Body of pancreas (tissue), 4 donors: ENCODE results near the gene PDLIM4. TPM values are rescaled to one million over a fixed set of nuclear protein-coding genes. Genes with fewer than 3 reads are reported as not detected.

Source experiments
- ATAC-seq: fragments of 150-250 bp; one replicate; pipeline ENCODE4 v1.9.1; 2016
- DNase-seq, 4 donors: peaks; one replicate each; pipeline ENCODE4 v3.0.0-alpha.2; 2019
- H3K27ac ChIP-seq, 4 donors: fragments of 200-600 bp; sonication (generic); 1 replicate in 3 of 4; 2 replicates in 1 of 4; pipeline versions ENCODE4 v1.5.1 to v1.6.1; 2016 to 2019; ENCODE audit warnings: mild to moderate bottlenecking in 1 of 4, mixed read lengths in 1 of 4, moderate library complexity in 1 of 4
- H3K27me3 ChIP-seq, 2 donors: fragments of 200-600 bp; sonication (generic); one replicate each; pipeline ENCODE4 v1.6.0; 2016; ENCODE audit warnings: mild to moderate bottlenecking in 1 of 2
- H3K36me3 ChIP-seq, 2 donors: fragments of 200-600 bp; sonication (generic); replicated peaks in 1 of 2; 2 replicates each; pipeline ENCODE4 v1.5.1; 2016; ENCODE audit warnings: low read depth in 2 of 2; ENCODE audit not compliant: insufficient read depth in 1 of 2
- H3K4me1 ChIP-seq: fragments of 200-600 bp; sonication (generic); one replicate; pipeline ENCODE4 v1.6.0; 2016
- H3K4me3 ChIP-seq, 2 donors: fragments of 200-600 bp; sonication (generic); 1 replicate in 1 of 2; 2 replicates in 1 of 2; pipeline ENCODE4 v1.5.1; 2016 to 2019
- H3K9me3 ChIP-seq, 3 donors: fragments of 200-600 bp; sonication (generic); 1 replicate in 2 of 3; 2 replicates in 1 of 3; pipeline ENCODE4 v1.5.1; 2016
- POLR2A ChIP-seq, 3 donors: fragments of 450-650 bp; IDR thresholded peaks; one replicate each; pipeline ENCODE4 v1.6.1; 2016; ENCODE audit warnings: antibody characterized with exemption in 3 of 3, mild to moderate bottlenecking in 2 of 3
- WGBS, 2 donors: methylation state at CpG; one replicate each; pipeline ENCODE4 v1.1.5; 2017; 5-methylcytosine and 5-hydroxymethylcytosine counted together
- intact Hi-C: fragments of 100-400 bp; cut with DNase I; formaldehyde crosslinking; loops from one replicate; pipeline ENCODE4 v1.15.1; 2023
- total RNA-seq, 2 donors: library from RNA; depleted of rRNA; stranded (reverse); fragments of >200 nt; gene quantifications; one replicate each; pipeline ENCODE4 v1.1.0, GENCODE V29; 2016
- TF ChIP-seq, protein P1 (sequence below), 7 experiments: fragments of 450-650 bp in 4 of 7; fragments of 200-600 bp in 3 of 7; sonication (generic) in 3 of 7; IDR thresholded peaks; one replicate each; pipeline ENCODE4 v1.5.1; 2016 to 2019; ENCODE audit warnings: antibody characterized with exemption in 7 of 7

The PDLIM4 gene
- total RNA-seq, 2 donors from 2014 or later = 4.2 to 4.3 TPM

DNA sequence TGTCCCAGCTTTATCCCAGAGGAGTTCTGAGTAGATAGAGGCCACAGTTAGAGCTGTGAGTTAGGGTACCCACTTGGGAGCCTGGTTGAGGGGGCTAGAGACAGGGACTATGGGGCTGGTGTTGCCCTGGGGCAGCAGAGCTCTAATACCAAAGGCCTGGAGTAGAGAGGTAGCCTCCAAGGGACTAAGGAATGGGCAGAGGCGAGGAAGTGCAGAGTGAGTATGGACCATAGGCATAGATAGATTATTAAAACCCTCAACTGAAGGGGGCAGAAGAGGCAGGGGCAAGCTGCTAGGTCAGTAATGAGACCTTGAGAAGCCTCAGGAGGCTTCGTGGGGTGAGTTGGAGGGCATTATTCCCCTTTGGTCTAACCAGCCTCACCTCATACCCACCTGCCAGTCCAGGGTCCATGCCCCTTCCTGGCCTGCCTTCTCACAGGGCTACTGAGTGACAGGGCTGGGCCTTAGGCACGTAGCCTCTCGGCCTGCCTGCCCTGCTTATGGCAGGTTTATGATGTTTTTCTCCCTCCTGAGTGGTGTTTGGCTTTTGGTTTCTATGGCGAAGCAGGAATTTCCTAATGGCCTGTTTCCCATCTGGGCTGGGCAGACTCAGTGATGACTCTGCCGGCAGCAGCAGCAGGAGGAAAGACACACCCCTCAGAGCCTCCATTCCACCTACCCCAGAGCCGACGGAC, 8.0 kb downstream of the PDLIM4 start:
- peak in 3 of 4 donors; percentile 50 to 75 (median 66) for DNase-seq
- Histone ChIP-seq H3K4me3 (no peak overlapping the region), H3K36me3 (no peaks in the 10 kb centered on the region), H3K4me1 (peaks cover 26% of the 10 kb centered on the region), H3K27ac (peak overlapping the region; percentile 56 to 75 (median 68)), H3K9me3 (no peaks in the 10 kb centered on the region), H3K27me3 (no peaks in the 10 kb centered on the region)
- intact Hi-C loops = no loop called here
- 49 to 51% methylated on average over 5 to 8 of the region's 8 CpGs for WGBS, 2 donors
- TF ChIP-seq POLR2A (IDR thresholded peaks at IDR 0.05) = peak in 1 of 3 donors; percentile 16
- TF ChIP-seq, protein P1, sequence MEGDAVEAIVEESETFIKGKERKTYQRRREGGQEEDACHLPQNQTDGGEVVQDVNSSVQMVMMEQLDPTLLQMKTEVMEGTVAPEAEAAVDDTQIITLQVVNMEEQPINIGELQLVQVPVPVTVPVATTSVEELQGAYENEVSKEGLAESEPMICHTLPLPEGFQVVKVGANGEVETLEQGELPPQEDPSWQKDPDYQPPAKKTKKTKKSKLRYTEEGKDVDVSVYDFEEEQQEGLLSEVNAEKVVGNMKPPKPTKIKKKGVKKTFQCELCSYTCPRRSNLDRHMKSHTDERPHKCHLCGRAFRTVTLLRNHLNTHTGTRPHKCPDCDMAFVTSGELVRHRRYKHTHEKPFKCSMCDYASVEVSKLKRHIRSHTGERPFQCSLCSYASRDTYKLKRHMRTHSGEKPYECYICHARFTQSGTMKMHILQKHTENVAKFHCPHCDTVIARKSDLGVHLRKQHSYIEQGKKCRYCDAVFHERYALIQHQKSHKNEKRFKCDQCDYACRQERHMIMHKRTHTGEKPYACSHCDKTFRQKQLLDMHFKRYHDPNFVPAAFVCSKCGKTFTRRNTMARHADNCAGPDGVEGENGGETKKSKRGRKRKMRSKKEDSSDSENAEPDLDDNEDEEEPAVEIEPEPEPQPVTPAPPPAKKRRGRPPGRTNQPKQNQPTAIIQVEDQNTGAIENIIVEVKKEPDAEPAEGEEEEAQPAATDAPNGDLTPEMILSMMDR (IDR thresholded peaks at IDR 0.05) = no peak
- peak; percentile 84 for ATAC-seq

DNA sequence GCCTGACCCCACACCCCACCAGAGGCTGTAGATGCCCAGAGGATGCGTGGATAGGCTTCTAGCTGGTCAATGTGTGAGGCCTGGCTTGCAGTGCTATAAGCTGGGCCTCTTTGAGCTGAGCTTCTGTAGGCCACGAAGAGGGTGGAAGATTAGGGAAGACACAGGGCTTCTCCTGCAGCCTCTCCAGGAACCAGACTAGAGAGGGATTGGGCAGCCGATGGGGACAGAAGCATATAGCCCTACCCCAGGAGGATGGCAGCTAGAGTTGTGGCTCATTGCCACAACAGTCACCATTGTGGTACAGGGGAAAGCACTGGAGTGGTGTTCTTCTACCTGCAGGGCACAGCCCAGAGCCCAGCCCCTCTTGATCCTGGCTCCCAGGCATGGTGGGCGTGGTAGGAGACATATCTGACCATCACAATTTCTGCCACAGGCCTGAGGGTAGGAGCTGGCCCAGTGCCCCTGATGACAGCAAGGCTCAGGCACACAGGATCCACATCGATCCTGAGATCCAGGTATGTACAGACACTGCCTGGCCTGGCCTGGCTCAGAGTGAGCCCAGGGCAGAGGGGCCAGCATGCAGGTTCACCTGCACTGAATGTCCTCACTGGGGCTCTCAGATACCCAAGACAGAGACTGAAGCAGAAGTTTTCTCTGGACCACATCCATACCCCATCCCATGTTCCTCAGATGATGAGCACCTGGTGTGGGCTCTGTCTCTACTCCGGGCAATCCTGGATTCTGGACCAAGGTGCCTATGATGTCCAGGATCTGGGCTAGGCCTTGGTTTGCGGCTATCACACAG, 8.7 kb downstream of the PDLIM4 start:
- no peak for TF ChIP-seq POLR2A (IDR thresholded peaks at IDR 0.05)
- TF ChIP-seq, protein P1 (IDR thresholded peaks at IDR 0.05) = no peak
- no peaks in the 10 kb centered on the region for H3K9me3 ChIP-seq
- 80 to 82% methylated on average over 3 to 7 of the region's 7 CpGs for WGBS, 2 donors
- peaks cover 19% of the 10 kb centered on the region for H3K4me1 ChIP-seq
- no peaks in the 10 kb centered on the region for H3K36me3 ChIP-seq
- H3K27me3 ChIP-seq = no peaks in the 10 kb centered on the region
- DNase-seq = no peak
- H3K4me3 ChIP-seq = no peak overlapping the region
- peak overlapping the region; percentile 56 to 75 (median 68) for H3K27ac ChIP-seq
- intact Hi-C loops = no loop called here
- ATAC-seq = peak; percentile 5

DNA sequence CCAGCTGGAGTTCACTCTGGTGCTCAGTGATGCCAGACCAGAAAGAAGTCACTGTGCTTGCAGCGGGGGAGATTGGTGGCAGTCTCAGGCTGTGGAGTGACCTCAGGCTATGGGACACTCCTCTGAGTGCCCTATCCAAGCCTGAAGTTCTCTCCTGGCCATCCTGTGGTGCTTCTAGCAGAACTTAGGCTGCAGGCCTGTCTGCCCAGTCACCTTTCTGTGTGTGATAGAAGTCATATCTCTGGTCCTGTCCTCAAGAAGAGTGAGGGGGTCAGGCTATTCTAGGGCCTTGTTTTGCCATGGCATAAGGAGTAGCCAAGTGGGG, 9.3 kb downstream of the PDLIM4 start:
- Histone ChIP-seq H3K9me3 (no peaks in the 10 kb centered on the region), H3K27ac (no peak overlapping the region), H3K4me3 (no peak overlapping the region), H3K4me1 (peaks cover 16% of the 10 kb centered on the region), H3K36me3 (no peaks in the 10 kb centered on the region), H3K27me3 (no peaks in the 10 kb centered on the region)
- no peak for DNase-seq
- TF ChIP-seq, protein P1 (IDR thresholded peaks at IDR 0.05) = no peak
- no peak for TF ChIP-seq POLR2A (IDR thresholded peaks at IDR 0.05)
- 100% methylated on average over 1 of the region's 1 CpG; no CpG with 5 or more reads in 1 of the 2 donors for WGBS, 2 donors
- intact Hi-C loops = no loop called here
- ATAC-seq = no peak

- peaks cover 16% of the 10 kb centered on the region for H3K4me1 ChIP-seq
- H3K27ac ChIP-seq = no peak overlapping the region
- no peak for ATAC-seq
- no peak overlapping the region for H3K4me3 ChIP-seq
- H3K27me3 ChIP-seq = no peaks in the 10 kb centered on the region
- no peak for TF ChIP-seq POLR2A (IDR thresholded peaks at IDR 0.05)
- TF ChIP-seq, protein P1 (IDR thresholded peaks at IDR 0.05) = no peak
- intact Hi-C loops = no loop called here
- no peaks in the 10 kb centered on the region for H3K36me3 ChIP-seq
- no peaks in the 10 kb centered on the region for H3K9me3 ChIP-seq
- no peak for DNase-seq
These were observed 9.8 kb downstream of the PDLIM4 start for GRCh38 chr5:132267166-132267739.
